HK-2 (cell line): ENCODE measurements around the gene CHCHD10.

Experiments used
- DNase-seq: peaks from one replicate; pipeline ENCODE4 v3.0.0-alpha.2; 2018; ENCODE audit not compliant: unreplicated experiment

The CHCHD10 gene

DNA sequence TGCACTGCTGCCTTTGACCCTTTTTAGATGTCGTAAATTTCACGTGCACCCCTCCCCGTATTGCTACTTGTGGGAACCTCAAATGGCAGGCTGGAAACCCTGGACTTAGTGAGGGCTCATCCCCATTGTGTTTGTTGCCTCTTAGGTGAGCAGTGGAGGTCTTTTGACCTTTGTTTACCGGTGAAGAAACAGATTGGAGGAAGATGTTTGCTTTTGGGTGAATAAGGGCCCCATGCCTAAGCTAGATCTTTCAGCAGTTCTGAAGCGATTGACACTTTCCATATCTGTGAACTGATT, 19.8 kb upstream of the CHCHD10 start:
- DNase-seq, result no peak

DNA sequence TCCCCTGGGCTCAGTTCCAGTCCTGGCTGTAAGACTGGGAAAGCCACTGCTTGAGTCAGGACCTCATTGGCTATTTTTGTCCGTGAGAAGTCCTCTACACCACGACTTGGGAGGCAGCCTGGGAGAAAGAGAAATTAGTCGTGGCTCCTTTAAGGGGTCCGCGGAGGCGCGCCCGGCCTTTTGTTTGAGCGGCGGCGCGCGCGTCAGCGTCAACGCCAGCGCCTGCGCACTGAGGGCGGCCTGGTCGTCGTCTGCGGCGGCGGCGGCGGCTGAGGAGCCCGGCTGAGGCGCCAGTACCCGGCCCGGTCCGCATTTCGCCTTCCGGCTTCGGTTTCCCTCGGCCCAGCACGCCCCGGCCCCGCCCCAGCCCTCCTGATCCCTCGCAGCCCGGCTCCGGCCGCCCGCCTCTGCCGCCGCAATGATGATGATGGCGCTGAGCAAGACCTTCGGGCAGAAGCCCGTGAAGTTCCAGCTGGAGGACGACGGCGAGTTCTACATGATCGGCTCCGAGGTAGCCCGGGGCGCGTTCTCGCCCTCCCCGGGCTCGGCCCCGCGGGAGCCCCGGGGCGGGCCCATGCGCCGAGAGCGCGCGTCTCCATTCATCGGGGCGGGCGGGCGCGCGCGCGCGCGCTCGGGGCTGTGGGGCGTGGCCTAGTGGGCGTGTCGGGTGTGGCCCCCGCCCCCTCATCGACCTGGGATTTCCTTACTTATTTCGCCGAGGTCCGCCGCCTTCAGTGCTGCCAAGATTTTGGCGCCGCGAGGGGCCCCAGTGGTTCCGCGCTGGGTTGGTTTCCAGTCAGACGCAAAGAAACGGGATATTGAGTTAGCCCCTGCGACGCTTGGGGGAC, 19.2 kb upstream of the CHCHD10 start, which contains the start of gene SMARCB1:
SMARCB1 (plus strand) TSS at position 215 of the 848 bp plus-strand sequence; CDS start at position 419, 204 bp downstream.
- peak; percentile 86 for DNase-seq

DNA sequence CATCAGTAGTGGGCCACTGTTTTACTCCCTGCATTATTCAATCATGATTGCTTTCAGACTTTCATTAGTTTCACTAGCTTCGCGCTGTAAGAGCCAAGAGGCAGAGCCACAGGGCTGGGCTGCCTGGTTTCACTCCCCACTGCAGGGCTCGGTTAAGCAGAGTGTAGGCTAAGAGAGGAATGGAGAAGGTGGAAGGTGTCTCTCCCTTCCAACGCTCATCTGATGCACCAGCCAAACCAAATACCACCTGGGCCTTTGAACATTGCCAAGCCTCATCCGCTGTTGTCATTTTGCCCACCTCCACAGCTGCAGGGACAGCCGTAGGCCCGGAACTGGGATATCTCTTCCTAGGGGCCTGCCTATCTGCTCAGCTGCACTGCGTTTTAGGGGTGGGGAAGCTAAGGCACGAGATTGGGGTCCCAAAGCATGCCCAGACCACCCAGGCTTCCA, 18.5 kb upstream of the CHCHD10 start:
- no peak for DNase-seq

GRCh38 chr22:23784215-23784732, 16.5 kb upstream of the CHCHD10 start:
- DNase-seq, result peak; percentile 53

DNA sequence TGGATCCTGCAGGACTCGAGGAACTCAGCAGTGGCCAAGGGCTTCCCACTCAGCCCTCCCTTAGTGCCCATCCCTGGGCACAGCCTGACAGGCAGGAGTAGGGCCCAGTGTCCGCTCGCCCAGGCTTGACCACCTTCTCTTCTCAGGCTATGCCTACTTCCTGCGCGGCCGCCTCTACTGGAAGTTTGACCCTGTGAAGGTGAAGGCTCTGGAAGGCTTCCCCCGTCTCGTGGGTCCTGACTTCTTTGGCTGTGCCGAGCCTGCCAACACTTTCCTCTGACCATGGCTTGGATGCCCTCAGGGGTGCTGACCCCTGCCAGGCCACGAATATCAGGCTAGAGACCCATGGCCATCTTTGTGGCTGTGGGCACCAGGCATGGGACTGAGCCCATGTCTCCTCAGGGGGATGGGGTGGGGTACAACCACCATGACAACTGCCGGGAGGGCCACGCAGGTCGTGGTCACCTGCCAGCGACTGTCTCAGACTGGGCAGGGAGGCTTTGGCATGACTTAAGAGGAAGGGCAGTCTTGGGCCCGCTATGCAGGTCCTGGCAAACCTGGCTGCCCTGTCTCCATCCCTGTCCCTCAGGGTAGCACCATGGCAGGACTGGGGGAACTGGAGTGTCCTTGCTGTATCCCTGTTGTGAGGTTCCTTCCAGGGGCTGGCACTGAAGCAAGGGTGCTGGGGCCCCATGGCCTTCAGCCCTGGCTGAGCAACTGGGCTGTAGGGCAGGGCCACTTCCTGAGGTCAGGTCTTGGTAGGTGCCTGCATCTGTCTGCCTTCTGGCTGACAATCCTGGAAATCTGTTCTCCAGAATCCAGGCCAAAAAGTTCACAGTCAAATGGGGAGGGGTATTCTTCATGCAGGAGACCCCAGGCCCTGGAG, 15.7 kb upstream of the CHCHD10 start:
- DNase-seq, result no peak

DNA sequence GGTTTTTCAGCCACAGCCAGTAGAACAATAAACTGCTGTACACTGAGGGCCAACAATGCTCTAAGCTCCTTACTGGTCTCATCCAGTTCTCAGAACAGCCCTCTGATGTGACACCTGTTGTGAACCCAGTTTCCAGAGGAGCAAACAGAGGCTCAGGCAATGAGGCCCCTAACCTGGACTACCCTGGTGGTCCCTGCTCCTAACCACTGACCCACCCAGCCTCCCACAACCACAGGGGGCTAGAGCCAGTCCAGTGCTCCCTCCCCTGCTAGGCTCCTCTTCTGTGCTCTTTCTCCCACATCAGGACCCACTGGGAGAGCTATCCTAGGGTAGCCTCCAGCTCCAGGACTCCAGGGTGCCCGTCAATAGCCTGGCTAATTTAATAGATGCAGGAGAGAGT, 14.9 kb upstream of the CHCHD10 start:
- DNase-seq, result no peak

- no peak for DNase-seq
Observed at GRCh38 chr22:23782252-23782651, 14.5 kb upstream of the CHCHD10 start.

DNA sequence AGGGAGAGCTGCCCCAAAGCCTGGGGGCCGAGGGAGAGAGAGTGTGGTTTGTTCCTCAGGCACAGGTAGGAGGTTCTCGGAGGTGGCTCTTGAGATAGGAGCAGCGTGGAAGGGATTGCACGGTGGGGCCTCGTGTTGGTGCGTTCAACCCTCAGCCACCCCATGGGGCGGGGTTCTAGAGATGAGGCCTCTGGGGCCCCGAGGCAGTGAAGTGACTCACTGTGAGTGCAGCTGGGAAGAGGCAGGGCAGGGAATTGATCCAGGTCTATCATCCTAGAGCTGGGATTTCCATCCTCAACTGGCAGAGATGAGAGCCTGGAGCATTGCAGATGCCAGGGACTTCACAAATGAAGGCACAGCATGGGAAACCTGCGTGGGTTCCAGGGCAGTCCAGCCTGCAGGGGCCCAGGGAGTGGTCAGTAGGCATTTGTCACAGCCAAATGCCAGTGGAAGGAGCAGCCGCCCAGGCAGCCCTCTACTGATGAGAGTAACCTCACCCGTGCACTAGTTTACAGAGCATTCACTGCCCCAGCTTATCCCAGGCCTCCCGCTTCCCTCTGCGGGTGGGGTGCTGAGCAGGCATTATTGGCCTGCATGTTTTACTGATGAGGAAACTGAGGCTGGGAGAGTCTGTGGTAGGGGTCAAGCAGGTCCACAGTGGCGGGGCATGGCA, 13.9 kb upstream of the CHCHD10 start:
- peak; percentile 54 for DNase-seq

DNA sequence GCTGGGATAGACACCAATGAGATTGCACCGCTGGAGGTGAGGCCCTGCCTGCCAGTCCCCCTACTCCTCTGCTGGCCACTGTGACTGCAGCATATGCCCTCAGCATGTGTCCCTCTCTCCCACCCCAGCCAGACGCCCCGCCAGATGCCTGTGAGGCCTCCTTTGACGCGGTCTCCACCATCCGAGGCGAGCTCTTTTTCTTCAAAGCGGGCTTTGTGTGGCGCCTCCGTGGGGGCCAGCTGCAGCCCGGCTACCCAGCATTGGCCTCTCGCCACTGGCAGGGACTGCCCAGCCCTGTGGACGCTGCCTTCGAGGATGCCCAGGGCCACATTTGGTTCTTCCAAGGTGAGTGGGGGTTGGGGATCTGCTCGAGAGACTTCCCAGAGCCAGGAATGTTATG, 13.3 kb upstream of the CHCHD10 start:
- no peak for DNase-seq

DNA sequence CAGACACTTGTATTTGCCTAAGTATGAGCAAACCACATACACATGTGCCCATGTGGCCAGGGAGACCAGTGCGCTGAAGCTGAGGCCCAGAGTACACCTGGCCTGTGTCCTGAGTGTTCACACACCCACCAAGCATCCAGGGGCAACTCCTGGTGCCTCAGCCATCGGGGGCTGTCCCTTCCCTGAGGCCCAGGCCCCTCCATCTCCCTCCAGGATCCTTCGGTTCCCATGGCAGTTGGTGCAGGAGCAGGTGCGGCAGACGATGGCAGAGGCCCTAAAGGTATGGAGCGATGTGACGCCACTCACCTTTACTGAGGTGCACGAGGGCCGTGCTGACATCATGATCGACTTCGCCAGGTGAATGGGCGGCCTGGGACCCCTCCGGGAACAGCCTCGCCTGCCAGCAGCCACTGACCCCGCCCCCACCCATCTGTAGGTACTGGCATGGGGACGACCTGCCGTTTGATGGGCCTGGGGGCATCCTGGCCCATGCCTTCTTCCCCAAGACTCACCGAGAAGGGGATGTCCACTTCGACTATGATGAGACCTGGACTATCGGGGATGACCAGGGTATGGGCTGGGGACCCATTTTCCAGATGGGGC, 12.5 kb upstream of the CHCHD10 start:
- DNase-seq, result no peak

GRCh38 chr22:23779731-23780130, 12.0 kb upstream of the CHCHD10 start:
- DNase-seq, result no peak

GRCh38 chr22:23779083-23779482, 11.3 kb upstream of the CHCHD10 start:
- DNase-seq, result no peak

DNA sequence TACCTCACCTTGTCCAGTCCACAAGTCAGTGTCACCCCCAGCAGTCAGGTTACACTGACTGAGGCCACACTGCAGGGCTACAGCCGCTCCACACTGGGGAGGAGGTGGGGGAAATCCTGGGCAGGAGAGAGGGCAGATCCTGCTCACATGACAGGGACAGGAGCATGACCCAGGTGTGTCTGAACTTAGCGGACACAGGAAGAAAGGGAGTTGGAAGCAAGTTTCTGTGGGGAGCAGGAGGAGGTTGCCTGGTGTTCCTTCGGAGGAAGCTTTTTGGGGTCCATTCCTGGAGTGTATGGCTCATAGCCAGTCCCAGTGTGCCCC, 10.8 kb upstream of the CHCHD10 start:
- DNase-seq, result no peak

DNA sequence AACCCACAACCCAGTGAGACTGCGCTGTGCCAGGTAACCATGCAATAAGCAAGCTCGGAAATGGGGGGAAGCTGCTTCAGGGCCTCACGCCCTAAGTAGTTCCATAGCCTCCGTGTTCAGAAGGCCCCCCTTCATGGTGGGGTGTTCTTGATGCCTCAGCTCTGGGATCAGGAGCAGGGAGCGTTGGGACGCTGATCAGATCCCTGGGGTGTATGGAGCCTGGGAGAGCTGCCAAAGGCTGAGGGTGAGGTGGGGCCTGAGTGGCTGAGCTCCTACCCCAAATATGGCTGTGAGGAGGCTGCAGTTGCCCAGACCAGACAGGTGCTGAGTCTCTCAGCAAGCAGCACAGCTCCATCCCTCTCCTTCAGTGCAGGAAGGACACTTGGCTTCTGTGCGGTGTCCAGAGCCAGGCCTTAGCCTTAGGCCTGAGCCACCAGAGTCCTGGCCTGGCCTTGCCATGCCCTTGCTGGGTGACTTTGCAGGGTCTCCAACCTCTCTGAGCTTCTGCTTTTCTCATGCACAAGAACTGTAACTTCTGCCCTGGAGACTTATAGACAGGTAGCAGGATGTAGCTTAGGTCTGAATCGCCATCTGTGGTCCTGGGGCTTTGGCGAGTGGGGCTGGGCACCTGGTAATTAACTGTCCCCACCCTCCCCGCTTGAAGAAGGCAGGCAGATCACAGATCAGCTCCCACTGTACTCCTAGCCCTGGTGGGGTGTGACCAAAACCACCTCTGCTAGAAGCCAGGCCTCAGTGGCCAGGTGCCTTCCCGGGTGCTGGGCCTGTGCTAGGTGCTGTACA, 10.2 kb upstream of the CHCHD10 start:
- no peak for DNase-seq

GRCh38 chr22:23775779-23776375, 8.1 kb upstream of the CHCHD10 start:
- DNase-seq, result no peak

DNA sequence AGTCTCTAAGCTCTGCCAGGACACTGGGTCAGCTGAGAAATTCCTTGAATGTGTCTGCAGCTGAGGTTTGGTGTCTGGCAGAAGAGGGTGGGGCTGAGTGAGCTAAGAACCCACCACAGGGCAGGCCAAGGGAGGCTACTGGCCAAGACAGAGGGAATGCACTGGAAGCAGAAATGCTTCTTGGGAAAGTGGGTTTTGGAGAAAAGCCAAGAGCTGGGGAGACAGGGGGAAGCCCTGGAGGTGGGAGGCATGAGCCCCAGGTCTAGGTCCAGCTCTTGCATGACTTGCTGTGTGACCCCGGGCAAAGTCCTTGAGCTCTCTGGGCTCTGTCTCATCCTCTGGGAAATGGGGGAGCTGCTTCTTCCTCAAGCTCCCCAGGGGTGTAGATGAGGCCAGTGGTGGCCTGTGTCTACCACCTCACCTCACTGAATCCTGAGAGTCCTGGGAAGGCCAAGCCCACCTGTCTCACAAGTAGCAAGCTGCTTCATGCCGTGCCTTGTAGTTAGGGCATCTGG, 7.2 kb upstream of the CHCHD10 start:
- no peak for DNase-seq

DNA sequence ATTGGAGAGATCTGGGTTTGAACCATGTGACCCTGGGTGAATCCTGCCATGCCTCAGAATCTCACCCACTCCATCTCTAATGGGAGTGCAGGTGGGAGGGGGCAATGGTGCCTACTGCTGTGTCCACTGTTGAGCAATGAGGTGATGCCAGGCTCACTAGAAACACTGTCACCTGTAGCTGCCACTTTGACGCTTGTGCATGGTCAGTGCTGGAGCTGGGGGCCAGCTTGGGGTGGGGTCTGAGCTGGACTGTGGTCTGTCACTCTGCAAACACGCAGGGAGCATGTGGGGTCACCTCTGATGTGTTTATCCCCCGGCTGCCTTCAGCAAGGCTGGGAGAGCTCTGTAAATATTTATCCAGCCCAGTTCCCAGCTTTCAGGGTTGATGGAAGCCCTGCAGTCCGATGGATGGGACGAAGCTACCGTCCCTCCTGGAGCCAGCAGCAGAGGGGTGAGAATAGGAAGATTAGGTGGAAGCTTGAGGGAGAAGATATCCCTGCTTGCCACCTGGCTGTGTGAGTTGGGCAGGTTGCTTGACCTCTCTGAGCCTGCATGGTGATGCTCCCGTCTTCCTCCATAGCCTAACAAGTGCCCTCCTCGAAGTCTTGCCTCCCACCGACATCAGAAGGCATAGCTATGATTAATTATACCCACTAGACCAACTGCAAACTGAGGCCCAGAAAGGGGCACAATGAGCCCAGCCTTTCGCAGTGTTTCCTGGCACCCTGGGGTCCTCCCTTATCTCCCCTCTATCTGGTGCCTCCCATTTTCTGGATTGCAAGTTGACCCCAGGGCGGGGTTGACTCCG, 6.5 kb upstream of the CHCHD10 start:
- DNase-seq, result no peak

DNA sequence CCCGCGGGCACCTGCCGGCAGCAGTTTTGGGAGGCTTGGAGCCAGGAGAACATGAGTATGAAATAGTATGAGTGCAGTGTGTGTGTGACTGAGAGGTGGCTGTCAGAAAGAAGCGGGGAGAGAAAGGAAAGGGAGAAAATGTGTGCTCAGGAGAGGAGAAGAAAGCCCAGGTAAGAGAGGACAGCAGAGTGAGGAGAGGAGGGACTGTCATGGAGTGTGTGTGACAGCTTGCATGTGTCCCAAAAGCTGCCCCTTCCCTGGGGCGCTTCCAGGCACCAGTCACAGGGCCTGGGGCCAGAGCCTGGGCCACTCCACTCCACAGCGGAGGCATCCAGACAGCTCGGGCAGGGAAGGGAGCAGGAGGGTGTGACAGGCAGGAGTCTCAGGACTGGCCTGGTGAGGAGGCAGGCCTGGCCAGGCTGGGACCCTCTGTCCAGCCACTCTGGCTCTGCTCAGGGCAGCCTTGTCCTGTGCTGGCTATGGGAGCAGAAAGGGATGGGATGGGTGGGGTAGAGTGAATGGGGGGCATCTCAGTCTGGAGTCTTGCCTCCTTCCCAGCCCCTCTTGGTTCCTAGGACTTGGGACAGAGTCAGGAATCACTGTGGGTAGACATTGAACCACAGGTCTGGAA, 5.8 kb upstream of the CHCHD10 start:
- DNase-seq, result no peak
